Endothelial cell of umbilical vein (primary cell): ENCODE results near the gene ATP13A2. TPM values are rescaled to one million over a fixed set of nuclear protein-coding genes. Genes with fewer than 3 reads are reported as not detected.

ENCODE experiments used
- BruUV-seq: library from RNA; stranded (reverse); fragments of 400-500 nt; replicated peaks from 2 replicates; lab custom pipeline; 2021; lab: Mats Ljungman, UMichigan
- CTCF ChIA-PET: fragments of 300-600, 350-600 bp; sonication (Branson Sonifier 250); formaldehyde crosslinking; loops from one replicate; lab custom pipeline; 2021; ENCODE audit warnings: antibody characterized with exemption, inconsistent platforms; lab: Charles Lee
- POLR2A ChIA-PET: fragments of 300-600, 350-600 bp; sonication (Branson Sonifier 250); formaldehyde crosslinking; loops from one replicate; lab custom pipeline; 2021; ENCODE audit warnings: antibody characterized with exemption, inconsistent platforms; lab: Charles Lee
- DNase-seq: peaks from one replicate; pipeline ENCODE4 v3.0.0-alpha.2; 2011; ENCODE audit warnings: low read depth, low spot score
- FAIRE-seq: peaks from 2 replicates; lab custom pipeline; 2011; peaks lifted over from hg19 to GRCh38; lab: Jason Lieb, UNC
- H2AFZ ChIP-seq: 2 replicates; pipeline ENCODE4 v1.6.0; 2012; ENCODE audit warnings: low read depth, low read length, control low read depth, inconsistent platforms
- H3K27ac ChIP-seq: 2 replicates; pipeline ENCODE4 v1.5.1; 2011; ENCODE audit warnings: low read depth, mild to moderate bottlenecking, control low read depth, low read length, moderate library complexity; ENCODE audit not compliant: insufficient read depth
- H3K27me3 ChIP-seq, 2 experiments: 2 replicates each; pipeline versions ENCODE4 v1.6.0 to v1.6.1; 2011; ENCODE audit warnings: low read length in 2 of 2, mixed read lengths in 1 of 2; ENCODE audit not compliant: control insufficient read depth in 2 of 2, insufficient read depth in 2 of 2
- H3K36me3 ChIP-seq, 2 experiments: 2 replicates in 1 of 2; 3 replicates in 1 of 2; pipeline ENCODE4 v1.5.1; 2011; ENCODE audit warnings: low read length in 2 of 2, mild to moderate bottlenecking in 1 of 2, moderate library complexity in 1 of 2; ENCODE audit not compliant: control insufficient read depth in 2 of 2, insufficient read depth in 2 of 2; ENCODE audit errors: extremely low read depth in 1 of 2
- H3K4me1 ChIP-seq: 3 replicates; pipeline ENCODE4 v1.5.1; 2011; ENCODE audit warnings: mild to moderate bottlenecking, low read length; ENCODE audit not compliant: control insufficient read depth, insufficient read depth; ENCODE audit errors: extremely low read depth
- H3K4me2 ChIP-seq: 2 replicates; pipeline ENCODE4 v1.6.1; 2011; ENCODE audit warnings: low read length, control low read depth, mixed read lengths; ENCODE audit not compliant: insufficient read depth
- H3K4me3 ChIP-seq, 3 experiments: fragments of 200-600 bp in 1 of 3; sonication (generic), shearing (Covaris generic) in 1 of 3; replicated peaks in 1 of 3; 2 replicates each; pipeline ENCODE4 v1.5.1; 2011 to 2016; ENCODE audit warnings: control low read depth in 3 of 3, low read length in 3 of 3, mild to moderate bottlenecking in 2 of 3, inconsistent platforms in 1 of 3, low read depth in 1 of 3, moderate library complexity in 1 of 3; ENCODE audit not compliant: insufficient read depth in 1 of 3
- H3K79me2 ChIP-seq: 2 replicates; pipeline ENCODE4 v1.6.0; 2012; ENCODE audit warnings: low read length, inconsistent platforms; ENCODE audit not compliant: control insufficient read depth, insufficient read depth
- H3K9ac ChIP-seq: replicated peaks from 2 replicates; pipeline ENCODE3; 2011; ENCODE audit warnings: low read length, control low read depth; ENCODE audit not compliant: insufficient read depth; ENCODE audit errors: extremely low read depth
- H3K9me1 ChIP-seq: replicated peaks from 3 replicates; pipeline ENCODE4 v1.6.0; 2011; ENCODE audit warnings: mild to moderate bottlenecking, low read length; ENCODE audit not compliant: control insufficient read depth, insufficient read depth; ENCODE audit errors: extremely low read depth
- H3K9me3 ChIP-seq: replicated peaks from 2 replicates; pipeline ENCODE4 v1.5.1; 2012; ENCODE audit warnings: low read length, inconsistent platforms; ENCODE audit not compliant: control insufficient read depth, insufficient read depth
- H4K20me1 ChIP-seq: replicated peaks from 2 replicates; pipeline ENCODE3; 2011; ENCODE audit warnings: mild to moderate bottlenecking, low read length; ENCODE audit not compliant: control insufficient read depth, insufficient read depth; ENCODE audit errors: extremely low read depth
- EZH2 ChIP-seq: IDR thresholded peaks from 2 replicates; pipeline ENCODE4 v1.6.1; 2012; ENCODE audit warnings: borderline replicate concordance, low read depth, mild to moderate bottlenecking, moderate library complexity, low read length, inconsistent platforms; ENCODE audit not compliant: severe bottlenecking
- FOS ChIP-seq: IDR thresholded peaks from 2 replicates; pipeline ENCODE4 v1.6.1; 2011; ENCODE audit warnings: mild to moderate bottlenecking, low read length, moderate library complexity, borderline replicate concordance; ENCODE audit not compliant: insufficient read depth
- GATA2 ChIP-seq: IDR thresholded peaks from 2 replicates; pipeline ENCODE4 v1.7.0; 2011; ENCODE audit warnings: low read depth, mild to moderate bottlenecking, moderate library complexity, mixed read lengths, low read length; ENCODE audit not compliant: insufficient read length, insufficient read depth
- JUN ChIP-seq: IDR thresholded peaks from 2 replicates; pipeline ENCODE4 v1.6.1; 2011; ENCODE audit warnings: borderline replicate concordance, low read depth; ENCODE audit not compliant: insufficient read length, insufficient read depth
- MYC ChIP-seq: IDR thresholded peaks from one replicate; pipeline ENCODE4 v1.6.1; 2011; ENCODE audit warnings: mild to moderate bottlenecking, low read depth, low read length
- POLR2A ChIP-seq: IDR thresholded peaks from 2 replicates; pipeline ENCODE4 v1.6.1; 2012; ENCODE audit warnings: low read depth, mild to moderate bottlenecking, control low read depth, low read length
- POLR2AphosphoS5 ChIP-seq: IDR thresholded peaks from 2 replicates; pipeline ENCODE4 v1.6.1; 2012; ENCODE audit warnings: low read depth, mild to moderate bottlenecking, control low read depth, low read length, moderate library complexity; ENCODE audit not compliant: insufficient read depth
- dilution Hi-C: fragments of 300-500 bp; cut with MboI; formaldehyde crosslinking; loops from one replicate; pipeline ENCODE4 v1.15.0; 2019; ENCODE audit warnings: low sequenced_read_pairs; ENCODE audit not compliant: extremely low pct_ligation_motif_present
- intact Hi-C: fragments of 100-400 bp; cut with micrococcal nuclease; formaldehyde crosslinking; loops from one replicate; pipeline ENCODE4 v1.10.0; 2022
- polyA plus RNA-seq, 4 experiments: library from polyadenylated mRNA; depleted of rRNA in 3 of 4; stranded (reverse) in 3 of 4; unstranded in 1 of 4; fragments of >200 nt; gene quantifications; 2 replicates each; pipeline versions ENCODE4 v1.2.1 to v1.2.3, GENCODE V29; 2011 to 2012; ENCODE audit warnings: missing spikeins in 1 of 4
- total RNA-seq: library from RNA; stranded (reverse); gene quantifications from 2 replicates; pipeline ENCODE4 v1.2.3, GENCODE V29; 2021

Gene ATP13A2
- total and polyA plus RNA-seq, 2 donors (not counting 3 experiments of a cell fraction or from before 2014, with no cell fraction given): 44.9 to 60.6 TPM

DNA sequence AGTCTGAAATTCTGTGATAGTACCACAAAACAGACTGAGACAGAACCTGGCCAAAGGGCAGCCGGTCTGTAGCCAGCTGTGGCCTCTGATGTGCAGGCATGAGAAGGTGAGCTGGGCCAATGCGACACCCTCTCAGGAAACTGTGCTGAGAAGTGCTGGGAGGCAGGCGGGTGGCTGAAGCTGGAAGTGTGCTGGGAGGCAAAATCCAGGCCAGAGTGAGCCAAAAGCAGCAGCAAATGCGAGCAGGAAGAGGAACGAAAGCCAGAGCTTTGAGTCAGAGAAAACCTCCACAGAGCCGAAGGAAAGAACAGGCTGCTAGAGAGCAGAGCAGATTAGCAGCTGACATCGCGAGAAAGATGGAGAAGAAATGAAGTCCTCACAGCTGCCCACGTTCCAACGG lies 10.2 kb upstream of the ATP13A2 start:
- H3K9ac ChIP-seq: no peak overlapping the region
- no peak overlapping the region for H2AFZ ChIP-seq
- no peak for FAIRE-seq
- no peak overlapping the region for H3K4me2 ChIP-seq
- no peak overlapping the region for H3K27ac ChIP-seq
- H3K4me3 ChIP-seq: no peak overlapping the region
- dilution Hi-C loops: no loop called here
- no peaks in the 10 kb centered on the region for H3K4me1 ChIP-seq
- H3K9me1 ChIP-seq: no peaks in the 10 kb centered on the region
- no peaks in the 10 kb centered on the region for H3K27me3 ChIP-seq
- ChIA-PET POLR2A (interaction anchor here (0.6 kb wide), 1 partner anchor 7 kb away, joined by 3 read pairs; no protein-coding TSS in a partner anchor), CTCF (interaction anchor here (0.9 to 1.4 kb wide), 2 partner anchors 11 to 70 kb away, joined by 3 read pairs; no protein-coding TSS in a partner anchor)
- H3K79me2 ChIP-seq: no peaks in the 10 kb centered on the region
- no TSS peak for BruUV-seq
- TF ChIP-seq FOS: no peak
- TF ChIP-seq POLR2A: no peak
- TF ChIP-seq JUN: no peak
- no peak for TF ChIP-seq GATA2
- TF ChIP-seq EZH2: no peak
- no peak for TF ChIP-seq MYC
- H4K20me1 ChIP-seq: no peaks in the 10 kb centered on the region
- H3K9me3 ChIP-seq: no peaks in the 10 kb centered on the region
- no peak for DNase-seq
- intact Hi-C loops: no loop called here
- H3K36me3 ChIP-seq: peaks cover 22 to 41% of the 10 kb centered on the region in 2 experiments

DNA sequence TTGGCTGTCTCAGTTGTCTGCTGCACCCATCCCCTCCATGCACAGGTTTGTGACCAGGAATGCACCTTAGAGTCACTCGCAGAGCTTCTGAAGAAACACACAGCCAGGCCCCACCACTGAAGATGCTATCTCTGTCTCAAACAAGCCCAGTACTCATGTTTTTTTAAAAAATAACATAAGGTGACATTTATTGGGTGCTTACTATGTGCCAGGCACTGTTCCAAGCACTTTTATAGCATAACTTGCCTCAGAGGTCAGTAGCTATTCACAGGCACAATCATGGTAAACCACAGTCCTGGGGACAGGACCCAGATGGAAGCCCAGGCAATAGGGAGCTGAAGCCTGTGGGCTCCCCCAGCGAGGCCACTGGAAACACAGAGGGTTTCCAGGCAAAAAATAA lies 8.8 kb upstream of the ATP13A2 start:
- CTCF ChIA-PET: interaction anchor here (1.2 kb wide), 1 partner anchor 60 kb away, joined by 3 read pairs; no protein-coding TSS in a partner anchor
- Histone ChIP-seq H3K27ac (no peak overlapping the region), H3K79me2 (no peaks in the 10 kb centered on the region), H3K9me3 (no peaks in the 10 kb centered on the region), H3K4me2 (no peak overlapping the region), H3K4me3 (no peak overlapping the region), H3K27me3 (no peaks in the 10 kb centered on the region), H3K4me1 (peaks cover 6% of the 10 kb centered on the region), H2AFZ (no peak overlapping the region), H4K20me1 (no peaks in the 10 kb centered on the region), H3K9ac (no peak overlapping the region), H3K36me3 (peaks cover 18 to 39% of the 10 kb centered on the region in 2 experiments), H3K9me1 (no peaks in the 10 kb centered on the region)
- TF ChIP-seq EZH2: no peak
- TF ChIP-seq JUN: no peak
- TF ChIP-seq POLR2AphosphoS5: no peak
- dilution Hi-C loops: no loop called here
- DNase-seq (no peak), FAIRE-seq (no peak)
- POLR2A ChIA-PET: no interaction called here
- intact Hi-C loops: no loop called here
- no TSS peak for BruUV-seq
